ENCODE measurements around the gene LRP5. TPM values are rescaled to one million over a fixed set of nuclear protein-coding genes. Genes with fewer than 3 reads are reported as not detected.

Gene LRP5
- total RNA-seq, 1 experiment from 2014 or later: 129 TPM

- Histone ChIP-seq H4K20me1 (ENCODE audit: insufficient read depth) (peaks cover 17% of the 10 kb centered on the region; the same call in 1 of the 2 replicates), H3K4me1 (replicated peaks; ENCODE audit: insufficient read depth) (peaks cover 33% of the 10 kb centered on the region)
These were observed 39.3 kb downstream of the LRP5 start for GRCh38 chr11:68351450-68352275.

GRCh38 chr11:68352591-68352990 lies 40.2 kb downstream of the LRP5 start:
- Histone ChIP-seq H3K27me3 (ENCODE audit: insufficient read depth, low read depth) (no peaks in the 10 kb centered on the region), H3K4me2 (peak overlapping the region; percentile 73; the same call in 1 of the 2 replicates), H4K20me1 (ENCODE audit: insufficient read depth) (peaks cover 11% of the 10 kb centered on the region; the same call in 1 of the 2 replicates), H3K9me2 (ENCODE audit: insufficient read depth) (no peaks in the 10 kb centered on the region), H3K4me1 (replicated peaks; ENCODE audit: insufficient read depth) (peaks cover 33% of the 10 kb centered on the region), H3K4me3 (no peak overlapping the region), H3K36me3 (ENCODE audit: low read depth) (peaks cover 10% of the 10 kb centered on the region), H3K9me3 (ENCODE audit: insufficient read depth, low read depth) (no peaks in the 10 kb centered on the region), H3K79me2 (ENCODE audit: low read depth) (peaks cover 27% of the 10 kb centered on the region), H3F3A (ENCODE audit: insufficient read depth, low read depth) (peaks cover 27% of the 10 kb centered on the region), H3K27ac (0 out of 2 replicates have a peak overlapping the region, but pooled peaks have one; percentile 64), H2AFZ (no peak overlapping the region)
- ChIA-PET CTCF (no interaction called here), POLR2A (ENCODE audit: unreplicated experiment) (interaction anchor here (0.6 kb wide), 1 partner anchor 42 kb away, joined by 4 read pairs; no protein-coding TSS in a partner anchor)
- intact Hi-C loops (cut with micrococcal nuclease; ENCODE audit: unreplicated experiment): no loop called here
- DNase-seq: no peak
- no TSS peak for BruUV-seq (replicated peaks)
- no peak for TF ChIP-seq CTCF (conservative IDR thresholded peaks at IDR 0.05)
- TF ChIP-seq EZH2 (IDR thresholded peaks at IDR 0.05; ENCODE audit: low read depth): no peak

More at GRCh38 chr11:68351450-68352275, 39.3 kb downstream of the LRP5 start:
- POLR2A ChIA-PET (ENCODE audit: unreplicated experiment): no interaction called here
- Histone ChIP-seq H2AFZ (no peak overlapping the region), H3K27me3 (ENCODE audit: insufficient read depth, low read depth) (no peaks in the 10 kb centered on the region), H3F3A (ENCODE audit: insufficient read depth, low read depth) (peaks cover 27% of the 10 kb centered on the region), H3K4me2 (no peak overlapping the region), H3K79me2 (ENCODE audit: low read depth) (peaks cover 30% of the 10 kb centered on the region), H3K36me3 (ENCODE audit: low read depth) (0 out of 2 replicates have a peak, but pooled peaks cover 4% of the 10 kb centered on the region), H3K9me3 (ENCODE audit: insufficient read depth, low read depth) (no peaks in the 10 kb centered on the region), H3K4me3 (no peak overlapping the region), H3K27ac (no peak overlapping the region), H3K9me2 (ENCODE audit: insufficient read depth) (no peaks in the 10 kb centered on the region)
- no TSS peak for BruUV-seq (replicated peaks)
- intact Hi-C loops (cut with micrococcal nuclease; ENCODE audit: unreplicated experiment): no loop called here
- CTCF ChIA-PET: no interaction called here
- no peak for DNase-seq
- TF ChIP-seq CTCF (conservative IDR thresholded peaks at IDR 0.05): no peak

- H3K27ac ChIP-seq: peak overlapping the region; percentile 64; the same call in 1 of the 2 replicates
- peaks cover 22% of the 10 kb centered on the region for H3K79me2 ChIP-seq (ENCODE audit: low read depth)
- H3K4me3 ChIP-seq: no peak overlapping the region
- no peaks in the 10 kb centered on the region for H3K27me3 ChIP-seq (ENCODE audit: insufficient read depth, low read depth)
- BruUV-seq (replicated peaks): no TSS peak
- H3K36me3 ChIP-seq (ENCODE audit: low read depth): peaks cover 15% of the 10 kb centered on the region
- DNase-seq: peak; percentile 41 to 61
- H3K4me2 ChIP-seq: peak overlapping the region; percentile 73
- no peaks in the 10 kb centered on the region for H3K9me3 ChIP-seq (ENCODE audit: insufficient read depth, low read depth)
- POLR2A ChIA-PET (ENCODE audit: unreplicated experiment): no interaction called here
- H3K9me2 ChIP-seq (ENCODE audit: insufficient read depth): no peaks in the 10 kb centered on the region
- TF ChIP-seq EZH2 (IDR thresholded peaks at IDR 0.05; ENCODE audit: low read depth) (no peak), CTCF (conservative IDR thresholded peaks at IDR 0.05) (no peak)
- intact Hi-C loops (cut with micrococcal nuclease; ENCODE audit: unreplicated experiment): no loop called here
- CTCF ChIA-PET: no interaction called here
- H4K20me1 ChIP-seq (ENCODE audit: insufficient read depth): 0 out of 2 replicates have a peak, but pooled peaks cover 11% of the 10 kb centered on the region
- peaks cover 33% of the 10 kb centered on the region for H3K4me1 ChIP-seq (replicated peaks; ENCODE audit: insufficient read depth)
- peaks cover 27% of the 10 kb centered on the region for H3F3A ChIP-seq (ENCODE audit: insufficient read depth, low read depth)
- no peak overlapping the region for H2AFZ ChIP-seq
These were observed 40.7 kb downstream of the LRP5 start for GRCh38 chr11:68353118-68353517.
